ENCODE results near the gene BCO2.

Gene BCO2

DNA sequence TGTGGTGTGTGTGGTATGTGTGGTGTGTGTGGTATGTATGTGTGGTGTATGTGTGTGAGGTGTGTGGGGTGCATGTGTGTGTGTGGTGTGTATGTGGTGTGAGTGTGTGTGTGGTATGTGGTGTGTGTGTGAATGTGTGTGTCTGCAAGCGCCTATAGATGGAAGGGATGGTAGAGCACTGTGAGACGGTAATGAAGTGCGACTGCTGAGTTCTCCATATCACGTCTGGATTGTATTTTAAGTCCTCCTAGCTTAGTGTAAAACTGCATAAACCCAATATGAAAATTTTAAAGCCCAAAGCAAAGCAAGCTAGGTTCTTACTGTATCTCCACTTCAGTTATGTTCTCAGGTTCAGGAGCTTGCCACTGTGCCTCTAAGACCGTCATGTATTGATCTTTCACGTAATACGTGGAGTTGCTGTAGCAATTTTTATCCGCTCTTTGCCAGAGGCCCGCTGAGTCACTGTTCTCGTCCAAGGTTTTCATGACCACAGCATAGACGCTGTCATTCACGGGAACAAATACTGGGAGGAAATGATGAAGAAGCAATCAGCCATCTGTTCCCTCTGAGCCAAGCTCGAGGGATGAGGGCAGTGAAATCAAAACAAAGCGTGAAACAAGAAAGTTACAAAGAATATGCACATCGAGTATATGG, 79.9 kb downstream of the BCO2 start:
- no peak for DNase-seq

DNA sequence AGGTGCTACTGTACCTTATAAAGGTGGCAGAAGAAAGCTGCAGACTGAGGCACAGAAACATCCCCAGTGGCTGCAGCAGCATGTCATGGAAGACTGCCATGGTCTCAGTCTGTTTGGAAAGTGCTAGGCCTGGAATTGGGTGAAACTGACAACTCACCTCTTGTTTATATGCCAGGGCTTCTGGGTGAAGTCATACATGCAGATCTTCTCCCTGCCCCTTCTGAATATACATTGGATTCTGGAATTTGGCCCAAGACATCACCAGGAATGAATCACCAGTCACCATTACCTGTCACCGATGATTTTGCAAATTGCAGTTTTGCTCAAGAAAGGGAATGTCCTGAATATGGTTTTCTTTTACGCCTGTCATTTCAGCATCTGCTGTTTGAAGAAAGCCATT, 85.2 kb downstream of the BCO2 start, which contains the start of gene PLET1:
TSS of gene PLET1 (minus strand) at position 371 of the 400 bp plus-strand sequence. CDS start at position 100, 271 bp downstream.
- DNase-seq, result no peak

DNA sequence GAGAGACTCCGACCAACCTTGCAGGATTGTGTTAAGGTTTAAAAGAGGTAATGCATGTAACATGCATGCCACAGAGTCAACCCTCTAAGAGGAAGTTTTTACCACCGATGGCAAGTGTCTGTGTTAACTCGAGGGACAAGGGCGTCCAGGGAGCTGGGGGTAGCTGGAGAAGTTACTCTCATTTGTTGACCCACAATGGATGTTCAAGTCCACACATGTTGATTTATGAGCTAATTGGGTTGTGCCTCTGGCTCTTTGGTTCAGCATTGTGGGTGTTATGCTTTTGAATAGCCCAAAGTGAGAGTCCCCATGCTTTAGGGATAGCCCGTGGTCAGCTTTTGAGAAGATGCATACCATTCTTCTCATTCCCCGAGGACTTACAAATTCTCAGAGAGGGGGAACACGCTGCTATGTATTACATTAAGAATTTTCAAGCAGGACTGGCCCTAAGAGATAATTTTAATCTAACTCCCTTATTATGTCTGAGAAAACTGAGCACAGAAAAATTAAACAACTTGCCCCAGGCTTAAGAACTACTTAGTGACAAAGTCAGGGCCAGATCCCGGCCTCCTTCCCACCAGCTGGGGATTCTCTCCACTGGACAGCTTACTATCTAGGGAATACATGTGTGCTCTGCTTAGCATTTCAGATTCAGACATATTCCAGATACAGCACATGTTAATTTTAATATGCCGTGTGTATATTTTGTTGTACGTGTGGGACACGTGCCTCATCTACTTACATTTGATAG, 90.5 kb downstream of the BCO2 start:
- no peak for DNase-seq

DNA sequence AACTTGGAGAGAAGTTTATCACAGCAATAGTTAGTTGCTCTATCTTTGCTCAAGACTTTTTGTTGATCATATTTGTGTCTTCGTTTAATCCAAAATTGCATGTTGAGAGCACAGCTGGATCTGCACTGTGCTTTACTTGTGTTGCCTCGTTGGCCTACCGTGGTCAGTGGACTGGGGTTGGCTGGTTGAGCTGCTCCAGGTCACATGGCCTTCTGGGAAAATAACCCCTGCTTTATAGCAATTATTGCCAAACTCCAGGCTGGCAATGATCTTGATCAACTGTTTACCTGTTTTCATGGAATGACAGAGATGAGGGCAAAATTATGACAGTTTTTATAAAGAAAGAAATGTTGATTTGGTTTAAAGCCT, 91.1 kb downstream of the BCO2 start:
- no peak for DNase-seq

DNA sequence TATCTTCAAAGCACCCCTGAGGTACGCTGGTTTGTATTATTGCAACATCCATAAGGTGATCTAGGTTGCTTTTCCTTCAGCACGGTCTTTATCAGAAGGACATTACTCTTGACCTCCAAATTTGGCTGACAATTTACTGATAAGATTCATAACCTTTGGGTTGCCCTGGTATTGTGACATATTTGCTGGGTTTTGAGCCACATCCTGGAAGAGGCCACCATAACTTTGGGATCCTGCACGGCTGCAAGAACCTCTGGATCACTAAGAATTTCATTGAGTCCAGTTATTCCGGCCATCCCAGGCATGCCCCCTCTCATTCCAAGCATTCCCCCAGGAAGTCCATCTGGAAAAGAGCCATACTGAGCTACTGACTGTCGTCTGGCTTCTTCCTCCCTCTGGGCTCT, 91.9 kb downstream of the BCO2 start:
- DNase-seq, result no peak

DNA sequence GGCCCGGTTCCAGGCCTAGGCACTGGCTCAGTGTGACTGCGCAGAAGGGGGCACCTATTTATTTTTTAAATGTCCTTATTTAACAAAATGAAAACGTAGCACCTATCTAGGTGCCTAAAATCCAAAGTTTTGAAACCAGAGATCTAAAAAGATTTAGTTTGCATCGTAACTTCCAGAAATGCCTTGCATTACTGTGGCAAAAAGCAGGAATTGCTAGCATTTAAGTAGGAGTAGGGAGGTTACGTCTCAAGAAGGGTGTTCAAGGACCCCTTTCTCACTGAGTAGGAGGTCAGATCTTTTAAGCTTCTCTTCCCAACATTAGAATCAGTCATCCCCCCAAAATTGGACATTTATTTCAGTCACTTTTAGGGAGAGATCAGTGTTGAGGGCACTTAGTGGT, 93.1 kb downstream of the BCO2 start:
- DNase-seq, result no peak
